Pancreas (tissue), 10 donors: Measurements from ENCODE around the gene CIB4. TPM values are rescaled to one million over a fixed set of nuclear protein-coding genes. Genes with fewer than 3 reads are reported as not detected.

ENCODE experiments used
- ATAC-seq, 4 donors: fragments of 200-7000 bp; cut with Tn5 transposase; one replicate each; pipeline versions ENCODE4 v1.8.0 to v1.9.1; 2020; ENCODE audit warnings: mild to moderate bottlenecking in 4 of 4, moderate library complexity in 4 of 4
- DNase-seq, 6 donors: peaks; one replicate each; pipeline ENCODE4 v3.0.0-alpha.2; 2020
- FAIRE-seq: peaks from 2 replicates; lab custom pipeline; 2012; peaks lifted over from hg19 to GRCh38; lab: Jason Lieb, UNC
- H3K27ac ChIP-seq, 4 donors: fragments of 200-600 bp; sonication (generic); 1 replicate in 3 of 4; 2 replicates in 1 of 4; pipeline versions ENCODE4 v1.5.0 to v1.8.0; 2020
- H3K27me3 ChIP-seq, 4 donors: fragments of 200-600 bp; one replicate each; pipeline ENCODE4 v1.8.0; 2021
- H3K36me3 ChIP-seq, 3 donors: fragments of 200-600 bp; sonication (generic) in 1 of 3; one replicate each; pipeline versions ENCODE4 v1.5.0 to v1.8.0; 2020 to 2021
- H3K4me1 ChIP-seq, 3 donors: fragments of 200-600 bp; one replicate each; pipeline ENCODE4 v1.8.0; 2021
- H3K4me3 ChIP-seq, 4 donors: fragments of 200-600 bp; sonication (generic) in 2 of 4; one replicate each; pipeline versions ENCODE4 v1.5.0 to v1.8.0; 2020 to 2021
- H3K9me3 ChIP-seq, 4 donors: fragments of 200-600 bp; one replicate each; pipeline ENCODE4 v1.8.0; 2021
- WGBS, 2 donors: extraction: QIAGEN DNeasy Blood & Tissue Kit; methylation state at CpG; one replicate each; pipeline ENCODE4 v1.1.7; 2013; 5-methylcytosine and 5-hydroxymethylcytosine counted together
- intact Hi-C, 3 donors: fragments of 100-400 bp; cut with DNase I; formaldehyde crosslinking; loops; one replicate each; pipeline versions ENCODE4 v1.11.1 to v1.14.2; 2022
- polyA plus RNA-seq, 2 donors: library from polyadenylated mRNA; stranded (reverse); fragments of 200-250 nt; gene quantifications; one replicate each; pipeline ENCODE4 v1.2.3, GENCODE V29; 2013
- total RNA-seq, 6 donors: library from RNA; stranded (reverse); fragmentation: NEBNext Ultra II Directional in 4 of 6; extraction: Animal tissue kit (Norgen Biotek cat#: 25700) in 4 of 6; gene quantifications; one replicate each; pipeline versions ENCODE4 v1.2.1 to v1.2.4, GENCODE V29; 2021 to 2023
- TF ChIP-seq, protein P1 (sequence below), 4 donors: fragments of 200-600 bp; sonication (generic) in 3 of 4; IDR thresholded peaks; one replicate each; pipeline versions ENCODE4 v1.5.0 to v1.8.0; 2021; ENCODE audit warnings: antibody characterized with exemption in 4 of 4
- donor health status: healthy with polysubstance abuse.
- donor health status: DM: no; HTN: no; CAD: no; lungs with moderate emphysema.
- donor health status: DM: no; HTN: no; CAD: no.
- donor health status: control.
- donor health status: control.
- donor health status: Bipolar disorder and iron deficiency.
- donor health status: DM: yes; HTN: yes; CAD: no.
- donor health status: DM: no; HTN: no; CAD: no.
- donor health status: DM: no; HTN: no; CAD: no.
- donor health status: DM: yes; HTN: yes; CAD: no.

Gene CIB4
- total and polyA plus RNA-seq, 8 donors = 0.19 to 0.62 (median 0.31) TPM; not detected in 3

DNA sequence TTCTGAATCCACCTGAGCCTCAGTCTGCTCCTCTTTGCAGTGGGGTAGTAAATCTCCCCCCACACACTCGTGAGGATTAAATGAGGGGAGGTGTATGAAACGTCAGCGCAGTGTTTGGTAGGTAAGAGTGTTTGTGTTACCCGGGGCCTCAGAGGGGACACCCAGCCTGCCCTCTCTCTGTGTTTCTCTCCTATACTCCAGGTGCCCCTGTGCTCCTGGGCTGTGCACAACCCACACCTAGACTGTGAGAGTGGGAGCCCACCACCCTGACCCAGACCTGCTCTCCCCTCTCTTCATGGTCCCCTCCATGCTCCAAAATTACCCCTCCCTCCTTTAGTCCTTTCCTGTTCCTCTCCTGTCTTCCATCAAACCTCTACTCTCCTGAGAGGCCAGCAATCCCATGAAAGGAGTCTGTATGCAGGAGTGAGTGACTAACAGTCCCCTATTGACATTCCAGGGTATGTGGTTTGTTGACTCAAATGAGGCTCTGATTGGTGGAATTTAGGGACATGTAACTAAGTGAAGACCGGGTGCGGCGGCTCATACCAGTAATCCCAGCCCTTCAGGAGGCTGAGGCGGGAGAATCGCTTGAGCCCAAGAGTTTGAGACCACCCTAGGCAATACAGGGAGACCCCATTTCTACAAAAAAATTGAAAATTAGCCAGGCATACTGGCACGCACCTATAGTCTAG, 10.4 kb downstream of the CIB4 start:
- TF ChIP-seq, protein P1, sequence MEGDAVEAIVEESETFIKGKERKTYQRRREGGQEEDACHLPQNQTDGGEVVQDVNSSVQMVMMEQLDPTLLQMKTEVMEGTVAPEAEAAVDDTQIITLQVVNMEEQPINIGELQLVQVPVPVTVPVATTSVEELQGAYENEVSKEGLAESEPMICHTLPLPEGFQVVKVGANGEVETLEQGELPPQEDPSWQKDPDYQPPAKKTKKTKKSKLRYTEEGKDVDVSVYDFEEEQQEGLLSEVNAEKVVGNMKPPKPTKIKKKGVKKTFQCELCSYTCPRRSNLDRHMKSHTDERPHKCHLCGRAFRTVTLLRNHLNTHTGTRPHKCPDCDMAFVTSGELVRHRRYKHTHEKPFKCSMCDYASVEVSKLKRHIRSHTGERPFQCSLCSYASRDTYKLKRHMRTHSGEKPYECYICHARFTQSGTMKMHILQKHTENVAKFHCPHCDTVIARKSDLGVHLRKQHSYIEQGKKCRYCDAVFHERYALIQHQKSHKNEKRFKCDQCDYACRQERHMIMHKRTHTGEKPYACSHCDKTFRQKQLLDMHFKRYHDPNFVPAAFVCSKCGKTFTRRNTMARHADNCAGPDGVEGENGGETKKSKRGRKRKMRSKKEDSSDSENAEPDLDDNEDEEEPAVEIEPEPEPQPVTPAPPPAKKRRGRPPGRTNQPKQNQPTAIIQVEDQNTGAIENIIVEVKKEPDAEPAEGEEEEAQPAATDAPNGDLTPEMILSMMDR (IDR thresholded peaks at IDR 0.05) = no peak
- ATAC-seq = peak in 2 of 4 donors; percentile 28 to 36
- Histone ChIP-seq H3K4me1 (peaks cover 0 to 2% (median 0%) of the 10 kb centered on the region in 3 donors), H3K9me3 (no peaks in the 10 kb centered on the region), H3K27me3 (no peaks in the 10 kb centered on the region), H3K27ac (no peak overlapping the region), H3K36me3 (no peaks in the 10 kb centered on the region), H3K4me3 (no peak overlapping the region)
- DNase-seq = no peak
- no peak for FAIRE-seq
- 87% methylated on average over 10 of the region's 10 CpGs for WGBS, 2 donors
- intact Hi-C loops = no loop called here

DNA sequence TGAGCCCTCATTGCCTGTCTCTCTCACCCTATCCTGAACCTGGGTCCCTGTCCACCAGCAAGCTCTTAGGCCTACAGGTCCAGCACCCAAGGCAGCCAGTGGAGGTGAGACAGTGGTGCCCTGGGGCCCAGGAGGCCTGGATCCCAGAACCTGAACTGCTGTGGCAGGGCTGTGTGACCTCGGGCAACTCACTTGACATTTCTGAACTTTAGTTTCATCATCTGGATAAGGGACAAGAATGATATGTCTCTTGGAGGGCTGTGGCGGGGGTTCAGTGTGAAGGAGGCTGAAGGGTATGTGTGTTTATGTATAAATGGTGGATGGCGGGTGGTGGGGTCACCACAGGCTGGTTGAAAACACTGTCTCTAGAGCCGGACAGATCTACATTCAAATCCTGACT, 10.9 kb downstream of the CIB4 start:
- TF ChIP-seq, protein P1 (IDR thresholded peaks at IDR 0.05) = no peak
- no peak for ATAC-seq
- intact Hi-C loops = no loop called here
- Histone ChIP-seq H3K9me3 (no peaks in the 10 kb centered on the region), H3K36me3 (no peaks in the 10 kb centered on the region), H3K4me1 (no peaks in the 10 kb centered on the region), H3K27ac (no peak overlapping the region), H3K27me3 (no peaks in the 10 kb centered on the region), H3K4me3 (no peak overlapping the region)
- DNase-seq = no peak
- 92 to 95% methylated on average over 4 of the region's 4 CpGs for WGBS, 2 donors
- FAIRE-seq = no peak

DNA sequence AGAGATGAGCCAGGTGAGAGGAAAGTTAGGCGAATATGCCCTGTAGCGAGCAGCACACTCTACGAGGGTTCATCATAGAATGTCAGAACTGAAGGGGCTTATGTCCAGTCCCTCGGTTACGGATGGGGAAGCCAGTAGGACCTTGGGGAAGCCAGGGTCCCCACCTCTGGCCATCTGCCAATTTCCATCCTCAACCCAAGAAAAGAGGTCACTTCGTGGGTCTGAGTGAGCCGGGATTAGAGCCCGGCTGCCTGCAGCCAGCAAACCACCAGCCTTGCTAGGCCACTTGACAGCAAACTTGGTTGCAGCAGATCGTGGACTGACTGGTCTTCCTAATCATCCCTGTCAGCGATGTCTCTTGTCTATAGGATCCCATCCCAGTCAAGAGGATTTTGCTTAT, 11.4 kb downstream of the CIB4 start:
- no peak overlapping the region for H3K27ac ChIP-seq
- FAIRE-seq (no peak), ATAC-seq (no peak), DNase-seq (no peak)
- no peaks in the 10 kb centered on the region for H3K36me3 ChIP-seq
- TF ChIP-seq, protein P1 (IDR thresholded peaks at IDR 0.05) = no peak
- no peak overlapping the region for H3K4me3 ChIP-seq
- no peaks in the 10 kb centered on the region for H3K27me3 ChIP-seq
- H3K9me3 ChIP-seq = no peaks in the 10 kb centered on the region
- intact Hi-C loops = no loop called here
- WGBS, 2 donors = 89 to 92% methylated on average over 10 of the region's 10 CpGs
- H3K4me1 ChIP-seq = no peaks in the 10 kb centered on the region

DNA sequence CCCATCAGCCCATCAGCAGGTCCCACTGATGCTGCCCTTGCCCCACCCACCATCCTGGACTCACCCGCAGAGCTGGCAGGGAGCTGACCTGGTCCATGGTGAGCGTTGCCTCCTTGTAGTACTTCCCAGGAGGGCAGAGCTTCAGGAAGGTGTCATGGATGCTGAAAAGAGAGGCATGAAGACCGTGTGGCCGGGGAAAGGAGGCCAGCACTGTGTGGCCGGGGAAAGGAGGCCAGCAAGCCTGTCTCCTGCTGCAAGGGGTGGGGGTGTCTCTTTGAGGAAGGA, 11.9 kb downstream of the CIB4 start:
- H3K27me3 ChIP-seq = no peaks in the 10 kb centered on the region
- WGBS, 2 donors = 88 to 91% methylated on average over 5 of the region's 5 CpGs
- H3K9me3 ChIP-seq = no peaks in the 10 kb centered on the region
- no peak overlapping the region for H3K27ac ChIP-seq
- no peak for ATAC-seq
- peak in 1 of 6 donors; percentile 38 for DNase-seq
- no peak overlapping the region for H3K4me3 ChIP-seq
- intact Hi-C loops = no loop called here
- no peaks in the 10 kb centered on the region for H3K4me1 ChIP-seq
- TF ChIP-seq, protein P1 (IDR thresholded peaks at IDR 0.05) = no peak
- no peak for FAIRE-seq
- H3K36me3 ChIP-seq = no peaks in the 10 kb centered on the region

DNA sequence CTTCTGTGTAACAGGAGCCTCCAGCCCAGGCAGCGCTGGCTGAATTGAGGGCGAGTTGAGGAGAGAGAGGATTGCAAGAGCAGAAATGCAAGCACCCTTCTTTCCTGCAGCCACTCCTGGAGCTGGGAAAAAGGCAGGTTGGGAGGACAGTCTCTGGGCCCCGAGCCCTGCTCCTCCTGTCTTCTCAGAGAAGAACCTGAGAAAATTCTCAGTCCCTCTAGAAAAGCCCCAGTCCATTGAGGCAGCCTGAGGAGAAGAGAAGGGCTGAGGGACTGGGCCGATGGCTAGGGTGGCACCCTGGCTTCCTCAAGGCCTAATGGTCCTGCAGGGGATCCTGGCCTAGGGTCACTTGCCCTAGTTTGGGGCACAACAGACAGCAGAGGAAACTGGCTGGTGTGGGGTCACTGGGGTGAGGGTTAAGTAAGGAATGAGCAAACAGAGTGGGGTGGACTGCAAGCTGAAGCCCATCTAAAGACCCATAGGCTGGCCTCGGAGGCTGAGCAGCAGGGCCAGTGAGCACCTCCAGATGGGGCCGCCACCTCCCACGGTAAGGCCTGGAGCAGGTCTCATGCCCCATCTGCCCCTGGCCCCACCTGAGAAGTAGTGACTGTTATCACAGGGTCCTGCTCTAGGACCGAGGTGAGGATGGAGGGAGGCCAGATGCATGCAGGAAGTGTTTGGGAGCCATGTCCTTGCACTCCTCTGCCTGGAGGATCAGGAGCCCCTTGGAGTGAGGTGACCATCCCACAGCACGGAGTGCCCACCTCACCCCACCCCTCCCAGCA, 12.4 kb downstream of the CIB4 start:
- Histone ChIP-seq H3K27ac (no peak overlapping the region), H3K27me3 (no peaks in the 10 kb centered on the region), H3K9me3 (no peaks in the 10 kb centered on the region), H3K4me3 (no peak overlapping the region), H3K4me1 (no peaks in the 10 kb centered on the region), H3K36me3 (no peaks in the 10 kb centered on the region)
- DNase-seq (peak in 1 of 6 donors; percentile 18), ATAC-seq (no peak), FAIRE-seq (no peak)
- TF ChIP-seq, protein P1 (IDR thresholded peaks at IDR 0.05) = no peak
- WGBS, 2 donors = 87 to 90% methylated on average over 9 of the region's 9 CpGs
- intact Hi-C loops = no loop called here
